GM04503 (cell line): ENCODE measurements around the gene CPAMD8.
A peak's percentile ranks its signal among the peaks of the same experiment; 100 is the strongest.

Experiments
- DNase-seq: peaks from one replicate; pipeline ENCODE4 v3.0.0-alpha.2; 2012; ENCODE audit warnings: low read depth

Gene CPAMD8

GRCh38 chr19:16892868-16893685 is 133.5 kb downstream of the CPAMD8 start:
- DNase-seq: no peak

GRCh38 chr19:16892436-16892835 is 134.2 kb downstream of the CPAMD8 start:
- DNase-seq: no peak

- DNase-seq: no peak
These were observed 134.8 kb downstream of the CPAMD8 start for GRCh38 chr19:16891696-16892382.

GRCh38 chr19:16890461-16891184 is 136.0 kb downstream of the CPAMD8 start:
- no peak for DNase-seq

- no peak for DNase-seq
These were observed 136.6 kb downstream of the CPAMD8 start for GRCh38 chr19:16889883-16890460.

- DNase-seq: no peak
These were observed 137.2 kb downstream of the CPAMD8 start for GRCh38 chr19:16889366-16889882.

GRCh38 chr19:16888629-16889365 is 137.8 kb downstream of the CPAMD8 start, which contains the start of gene F2RL3:
TSS of gene F2RL3 (plus strand) at chr19:16888999. CDS start at chr19:16889190, 191 bp downstream.
- DNase-seq: peak; percentile 9

- no peak for DNase-seq
These were observed 139.0 kb downstream of the CPAMD8 start for GRCh38 chr19:16887353-16888265.

GRCh38 chr19:16886305-16886880 is 140.2 kb downstream of the CPAMD8 start:
- DNase-seq: peak; percentile 51

GRCh38 chr19:16885166-16885565 is 141.4 kb downstream of the CPAMD8 start:
- DNase-seq: no peak

GRCh38 chr19:16883522-16883921 is 143.1 kb downstream of the CPAMD8 start:
- DNase-seq: no peak

GRCh38 chr19:16882146-16882545 is 144.5 kb downstream of the CPAMD8 start:
- no peak for DNase-seq

- no peak for DNase-seq
These were observed 145.6 kb downstream of the CPAMD8 start for GRCh38 chr19:16880884-16881554.

- DNase-seq: no peak
These were observed 148.2 kb downstream of the CPAMD8 start for GRCh38 chr19:16878181-16878965.

GRCh38 chr19:16877581-16877980 is 149.0 kb downstream of the CPAMD8 start:
- DNase-seq: no peak

- DNase-seq: no peak
These were observed 149.7 kb downstream of the CPAMD8 start for GRCh38 chr19:16876904-16877361.

- no peak for DNase-seq
These were observed 150.7 kb downstream of the CPAMD8 start for GRCh38 chr19:16875584-16876555.
